NCI-H524 (cell line): ENCODE results near the gene OSCAR.

Experiments
- DNase-seq, 2 experiments: peaks; one replicate each; lab custom pipeline; 2025; lab: John Stamatoyannopoulos, UW

The OSCAR gene, protein sequence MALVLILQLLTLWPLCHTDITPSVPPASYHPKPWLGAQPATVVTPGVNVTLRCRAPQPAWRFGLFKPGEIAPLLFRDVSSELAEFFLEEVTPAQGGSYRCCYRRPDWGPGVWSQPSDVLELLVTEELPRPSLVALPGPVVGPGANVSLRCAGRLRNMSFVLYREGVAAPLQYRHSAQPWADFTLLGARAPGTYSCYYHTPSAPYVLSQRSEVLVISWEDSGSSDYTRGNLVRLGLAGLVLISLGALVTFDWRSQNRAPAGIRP

DNA sequence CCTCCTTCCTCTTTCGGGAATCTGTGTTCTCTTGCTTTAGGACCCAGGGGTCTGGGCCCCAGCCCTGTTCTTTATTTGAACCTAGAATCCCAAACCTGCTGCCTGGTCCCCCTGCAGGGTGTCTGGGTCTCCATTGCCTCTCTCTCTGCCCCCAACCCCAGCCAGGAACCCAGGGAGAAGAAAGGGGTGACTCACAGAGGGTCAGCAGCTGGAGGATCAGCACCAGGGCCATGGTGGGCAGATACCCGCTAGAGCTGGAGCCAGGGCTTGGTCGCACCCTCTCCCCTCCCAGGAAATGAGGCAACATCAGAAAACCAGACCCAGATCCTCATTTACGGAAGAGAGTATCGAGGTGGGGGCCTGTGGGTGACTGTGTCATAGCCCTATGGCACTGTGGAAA lies at the start of gene OSCAR:
Gene OSCAR (minus strand): TSS at position 243 of the 400 bp plus-strand sequence. CDS start 11 bp downstream, at position 232.
- no peak for DNase-seq

DNA sequence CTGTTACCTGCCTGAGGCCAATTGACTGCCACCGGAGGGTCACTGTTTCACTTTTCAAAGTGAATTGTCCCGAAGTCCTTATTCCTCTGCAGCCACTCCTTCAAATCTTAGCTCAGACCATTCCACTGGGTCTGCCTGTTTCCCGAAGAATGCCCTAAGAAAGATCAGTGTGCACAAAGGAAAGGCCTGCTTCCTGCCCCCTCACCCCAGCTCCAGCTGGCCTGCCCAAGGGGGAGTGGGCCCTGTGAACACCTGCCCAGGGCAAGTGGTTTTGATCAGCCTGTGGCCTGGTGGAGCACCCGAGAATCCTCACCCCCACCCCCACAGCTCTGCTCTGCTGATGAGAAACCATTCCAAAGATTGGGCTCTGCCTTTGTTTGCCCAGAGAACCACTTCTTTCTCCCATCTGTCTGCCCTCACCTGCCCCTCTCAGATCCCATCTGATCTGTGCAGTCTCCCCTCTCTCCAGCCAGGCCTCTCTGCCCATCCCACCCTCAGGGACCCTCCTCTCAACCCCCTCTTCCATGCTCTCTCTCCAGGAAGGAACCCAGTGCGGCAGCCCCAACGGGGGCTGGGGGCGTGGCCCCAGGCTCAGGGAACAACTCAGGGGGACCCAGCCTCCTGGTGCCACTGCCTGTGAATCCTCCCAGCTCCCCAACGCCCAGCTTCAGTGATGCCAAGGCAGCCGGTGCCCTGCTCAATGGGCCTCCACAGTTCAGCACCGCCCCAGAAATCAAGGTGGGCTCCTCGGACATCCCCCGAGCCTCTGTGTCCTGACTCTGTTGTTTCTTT lies 48.6 kb upstream of the OSCAR start:
- DNase-seq = no peak

DNA sequence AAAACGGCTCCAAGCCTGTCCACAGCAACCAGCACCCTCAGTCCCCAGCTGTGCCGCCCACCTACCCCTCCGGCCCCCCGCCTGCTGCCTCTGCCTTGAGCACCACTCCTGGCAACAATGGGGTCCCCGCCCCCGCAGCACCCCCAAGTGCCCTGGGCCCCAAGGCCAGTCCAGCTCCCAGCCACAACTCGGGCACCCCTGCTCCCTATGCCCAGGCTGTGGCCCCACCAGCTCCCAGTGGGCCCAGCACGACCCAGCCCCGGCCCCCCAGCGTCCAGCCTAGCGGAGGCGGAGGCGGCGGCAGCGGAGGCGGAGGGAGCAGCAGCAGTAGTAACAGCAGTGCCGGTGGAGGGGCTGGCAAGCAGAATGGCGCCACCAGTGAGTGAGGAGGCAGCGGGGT lies 47.6 kb upstream of the OSCAR start:
- no peak for DNase-seq

DNA sequence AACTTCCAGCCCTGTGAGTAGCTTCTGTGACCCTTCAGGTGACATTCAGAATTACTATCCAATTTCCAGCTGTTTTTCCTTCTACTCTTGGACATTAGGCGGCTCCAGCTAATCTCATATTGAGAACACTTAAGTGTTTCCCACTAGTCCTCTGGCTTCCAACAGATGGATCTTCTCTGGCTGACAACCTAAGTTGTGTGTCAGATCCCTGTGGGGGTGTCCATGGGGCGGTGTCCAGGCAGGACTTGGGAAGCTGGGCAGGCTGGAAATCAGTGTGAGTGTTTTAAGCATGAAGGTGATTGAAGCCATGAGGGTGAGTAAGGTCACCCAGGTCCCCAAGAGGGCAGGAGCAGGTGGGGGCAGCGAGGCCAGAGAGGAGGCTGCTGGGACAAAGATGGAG lies 47.1 kb upstream of the OSCAR start:
- DNase-seq = no peak

DNA sequence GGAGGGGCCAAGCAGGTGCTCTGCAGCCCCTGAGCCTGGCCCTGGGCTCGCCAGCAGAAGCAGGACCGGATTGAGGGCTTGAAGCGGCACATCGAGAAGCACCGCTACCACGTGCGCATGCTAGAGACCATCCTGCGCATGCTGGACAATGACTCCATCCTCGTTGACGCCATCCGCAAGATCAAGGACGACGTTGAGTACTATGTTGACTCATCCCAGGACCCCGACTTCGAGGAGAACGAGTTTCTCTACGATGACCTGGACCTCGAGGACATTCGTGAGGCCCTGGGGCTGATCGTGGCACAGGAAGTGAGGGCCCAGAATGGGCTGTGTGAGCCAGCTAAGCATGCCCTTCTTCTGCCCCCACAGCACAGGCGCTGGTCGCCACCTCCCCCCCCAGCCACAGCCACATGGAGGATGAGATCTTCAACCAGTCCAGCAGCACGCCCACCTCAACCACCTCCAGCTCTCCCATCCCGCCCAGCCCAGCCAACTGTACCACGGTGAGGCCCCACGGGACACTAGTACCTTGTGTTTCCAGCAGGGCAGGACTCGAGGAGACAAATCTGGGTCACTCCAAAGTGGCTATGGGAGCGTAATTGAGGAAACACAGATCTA lies 45.0 kb upstream of the OSCAR start:
- DNase-seq = no peak

DNA sequence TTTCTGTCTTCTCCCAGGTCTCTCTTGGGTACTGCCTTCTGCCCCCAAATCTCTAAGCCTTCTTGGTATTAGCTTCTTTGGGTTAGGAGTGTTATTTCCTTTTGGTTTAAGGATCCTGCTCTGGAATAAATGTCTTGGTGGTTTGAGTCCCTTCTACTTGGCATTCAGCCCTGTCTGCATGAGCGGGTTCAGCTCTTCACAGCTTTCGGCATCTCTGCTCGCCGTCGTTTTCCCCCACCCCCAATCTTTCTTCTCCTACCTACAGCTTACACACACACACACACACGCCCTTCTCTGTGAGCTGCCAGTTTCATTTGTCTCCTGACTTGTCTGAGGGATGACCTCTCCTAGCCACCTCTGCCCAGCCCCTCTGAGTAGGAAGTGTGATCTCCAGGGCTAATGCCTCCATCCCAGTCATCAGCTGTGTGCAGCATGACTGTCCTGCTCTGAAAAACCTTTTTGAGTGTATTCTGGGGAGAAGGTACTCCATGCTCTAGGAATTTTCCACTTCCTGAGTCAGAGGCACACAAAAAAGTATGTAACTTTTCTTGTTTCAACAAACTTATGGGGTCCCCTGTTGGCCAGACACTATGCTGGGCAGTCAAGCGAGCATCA lies 41.7 kb upstream of the OSCAR start:
- no peak for DNase-seq

DNA sequence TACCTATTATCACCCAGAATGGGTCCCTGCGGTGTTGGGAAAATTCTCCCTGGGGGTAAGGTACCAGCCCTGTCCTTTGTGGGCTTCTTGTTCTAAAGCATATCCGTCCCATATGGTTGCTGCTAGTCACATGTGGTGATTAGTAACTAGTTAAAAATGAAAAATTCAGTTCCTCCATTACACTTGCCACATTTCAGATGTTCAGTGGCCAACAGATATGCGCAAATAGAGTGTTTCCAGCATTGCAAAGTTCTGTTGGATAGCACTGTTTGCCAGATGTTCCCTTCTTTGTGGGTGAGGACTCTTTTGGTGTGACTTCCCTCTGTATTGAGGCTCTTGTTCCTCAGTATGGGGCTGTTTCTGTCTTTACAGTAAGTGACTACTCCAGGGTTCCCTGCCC lies 40.8 kb upstream of the OSCAR start:
- no peak for DNase-seq

DNA sequence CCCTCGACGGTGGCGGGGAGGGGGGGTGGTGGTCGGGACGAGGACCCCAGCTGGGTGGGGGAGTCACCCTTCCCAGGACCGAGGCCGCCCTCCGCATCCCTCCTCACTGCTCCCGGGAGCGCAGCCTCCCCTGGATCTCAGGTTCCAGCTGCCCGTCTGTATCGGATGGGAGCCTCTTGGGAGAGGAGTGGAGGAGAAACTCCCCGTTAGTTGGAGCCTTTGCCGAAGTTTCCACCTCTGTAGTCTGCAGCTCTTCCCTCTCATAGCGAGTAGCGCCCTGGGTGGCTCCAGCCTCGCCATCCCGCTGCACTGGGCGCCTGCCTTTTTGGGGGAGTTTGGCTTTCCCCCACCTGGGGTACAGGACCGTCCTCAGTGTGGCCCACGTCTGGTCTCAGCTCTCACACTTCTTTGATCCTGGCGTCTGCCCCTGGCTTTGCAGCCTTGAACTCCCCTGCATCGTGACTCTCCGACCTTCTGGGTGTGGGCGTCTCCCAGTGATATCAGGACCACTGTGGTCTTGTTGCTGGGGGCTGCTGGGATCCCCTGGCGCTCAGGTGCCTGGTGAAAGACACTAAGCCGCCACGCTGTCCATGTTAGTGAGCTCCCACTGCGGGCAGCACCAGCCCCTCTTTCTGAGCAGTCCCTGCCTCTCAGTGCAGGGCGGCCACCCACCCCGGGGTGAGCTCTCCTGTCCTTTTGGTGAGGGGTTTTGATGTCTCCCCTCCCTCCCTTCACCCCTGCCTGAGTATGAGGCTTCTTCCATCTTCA lies 38.1 kb upstream of the OSCAR start:
- no peak for DNase-seq

DNA sequence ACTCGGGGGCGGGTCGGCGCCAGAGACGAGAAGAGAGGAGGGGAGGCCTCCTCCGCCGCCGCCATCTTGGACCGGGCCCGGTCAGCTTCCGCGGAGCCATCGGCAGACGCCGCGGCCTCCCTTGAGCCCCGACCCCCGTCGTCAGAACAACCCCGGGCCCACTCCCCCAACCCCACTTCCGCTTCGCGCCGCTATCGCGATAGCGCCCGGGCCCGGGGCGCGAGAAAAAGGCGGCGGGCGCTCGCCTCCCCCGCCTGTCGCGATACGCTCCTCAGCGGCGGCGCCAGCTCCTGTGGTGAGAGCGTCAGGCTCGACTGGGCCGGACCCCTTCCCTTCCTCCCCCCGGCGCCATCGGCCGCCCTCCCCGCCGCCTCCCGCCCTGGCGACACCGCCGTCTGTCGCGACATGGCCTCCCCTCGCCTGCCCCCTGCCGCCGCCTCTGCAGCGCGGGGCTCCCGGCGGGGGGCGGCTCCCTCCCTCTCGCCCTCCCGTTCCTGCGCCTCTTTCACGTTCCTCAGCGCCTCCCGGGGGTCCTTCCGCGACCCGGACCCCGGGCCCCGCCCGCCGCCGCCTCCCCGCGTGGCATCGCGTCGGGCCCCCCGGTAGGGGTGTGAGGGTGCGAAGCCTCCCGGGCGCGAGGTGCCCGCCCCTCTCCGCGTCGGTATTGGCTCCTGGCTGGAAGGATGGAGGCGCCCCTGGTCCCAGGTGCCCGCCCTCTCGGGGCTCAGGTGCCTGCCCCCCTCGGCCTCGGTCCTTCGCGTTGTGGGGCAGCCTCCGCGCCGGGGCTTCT lies 37.3 kb upstream of the OSCAR start, which contains the start of gene CNOT3:
Gene CNOT3 (plus strand): TSS at position 64 of the 790 bp plus-strand sequence. CDS start 5,217 bp downstream, outside the sequence.
- no peak for DNase-seq

DNA sequence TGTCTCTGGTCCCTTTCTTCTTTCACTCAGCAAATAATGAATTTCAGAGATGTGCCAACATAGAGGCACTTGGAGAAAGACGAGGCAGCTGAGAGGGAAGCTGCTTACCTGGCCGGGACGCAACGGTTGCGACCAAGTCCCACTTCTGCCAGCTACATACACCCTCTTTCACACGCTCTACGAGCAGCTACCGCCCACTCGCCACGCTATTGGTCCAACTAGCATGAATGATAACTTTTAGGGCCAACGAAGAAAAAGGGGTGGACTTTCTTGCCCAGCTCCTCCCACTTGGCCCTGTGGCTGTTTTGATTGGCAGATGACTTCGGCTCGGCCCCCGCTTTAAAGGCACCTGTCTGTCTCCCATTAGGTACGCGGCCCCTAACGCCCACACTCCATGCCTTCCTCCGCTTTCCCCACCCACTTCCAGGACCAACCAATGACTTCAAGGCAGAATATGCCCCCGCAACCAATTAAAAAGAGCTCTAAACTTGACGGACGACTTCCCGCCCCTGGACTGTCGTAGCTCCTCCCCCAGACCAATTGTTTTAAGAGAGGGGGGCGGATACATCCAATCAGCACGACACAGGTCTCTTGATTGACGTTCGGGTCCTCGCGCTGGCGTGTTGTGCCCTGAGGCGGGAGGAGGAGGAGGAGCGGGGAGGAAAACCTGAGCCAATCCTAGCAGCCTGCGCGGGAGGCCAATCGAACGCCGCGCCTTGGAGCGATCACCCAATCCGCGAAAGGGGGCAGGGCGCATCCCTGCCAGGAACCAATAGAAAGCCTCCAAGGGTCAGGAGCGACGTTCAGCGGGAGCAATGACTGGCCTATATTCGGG lies 36.5 kb upstream of the OSCAR start:
- DNase-seq = peak; percentile 100

DNA sequence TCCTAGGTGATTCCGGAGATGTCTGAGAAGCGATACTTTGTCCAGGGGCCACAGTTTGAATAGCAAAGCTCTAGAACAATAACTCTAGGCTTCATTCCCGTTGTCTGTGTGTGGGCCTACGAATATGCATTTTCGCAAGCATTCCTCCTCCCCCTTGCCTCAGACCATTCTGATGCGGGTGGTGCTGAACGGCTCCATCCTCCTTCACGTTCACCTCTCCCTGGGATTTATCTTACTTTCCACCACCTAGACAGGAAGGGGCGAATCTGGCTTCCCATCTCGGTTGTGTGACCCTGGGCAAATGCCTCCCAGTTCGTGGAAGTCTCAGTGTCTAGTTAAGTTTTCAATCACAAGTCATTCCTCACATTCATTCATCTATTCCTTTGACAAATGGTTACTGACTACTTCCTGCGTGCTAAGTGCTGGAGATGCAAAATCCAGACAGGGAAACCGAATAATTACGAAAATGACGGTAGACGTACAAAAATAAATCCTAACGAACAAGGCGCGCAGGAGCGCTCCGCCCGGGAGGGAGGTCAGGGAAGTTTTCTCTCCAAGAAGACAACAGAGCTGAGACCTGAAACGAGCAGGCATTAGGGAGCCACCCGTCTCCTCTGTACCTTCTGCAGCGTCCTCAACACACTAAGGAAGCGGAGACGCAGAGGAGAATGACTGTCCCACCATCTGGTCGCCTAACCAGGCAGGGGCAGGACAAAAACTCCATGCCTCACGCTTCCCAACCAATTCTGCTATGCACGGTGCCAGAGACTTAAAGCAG lies 35.7 kb upstream of the OSCAR start:
- peak; percentile 75 to 83 for DNase-seq

DNA sequence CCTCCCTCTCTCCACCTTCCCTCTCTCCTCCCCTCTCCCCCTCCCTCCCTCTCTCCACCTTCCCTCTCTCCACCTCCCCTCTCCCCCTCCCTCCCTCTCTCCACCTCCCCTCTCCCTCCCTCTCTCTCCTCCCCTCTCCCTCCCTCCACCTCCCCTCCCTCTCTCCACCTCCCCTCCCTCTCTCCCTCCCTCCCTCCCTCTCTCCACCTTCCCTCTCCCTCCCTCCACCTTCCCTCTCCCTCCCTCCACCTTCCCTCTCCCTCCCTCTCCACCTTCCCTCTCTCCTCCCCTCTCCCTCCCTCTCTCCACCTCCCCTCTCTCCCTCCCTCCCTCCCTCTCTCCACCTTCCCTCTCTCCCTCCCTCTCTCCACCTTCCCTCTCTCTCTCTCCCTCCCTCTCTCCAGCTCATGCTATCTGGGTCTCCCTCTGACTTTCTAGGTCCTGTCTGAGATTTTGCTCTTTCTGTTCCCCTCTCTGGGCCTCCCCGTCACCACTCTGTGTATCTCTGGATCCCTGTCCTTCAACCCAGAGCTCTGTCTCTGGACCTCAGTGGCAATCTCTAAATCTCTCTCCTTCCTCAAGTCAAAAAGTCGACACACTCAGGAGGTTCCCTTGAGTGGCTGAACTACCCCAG lies 33.5 kb upstream of the OSCAR start:
- DNase-seq = no peak

DNA sequence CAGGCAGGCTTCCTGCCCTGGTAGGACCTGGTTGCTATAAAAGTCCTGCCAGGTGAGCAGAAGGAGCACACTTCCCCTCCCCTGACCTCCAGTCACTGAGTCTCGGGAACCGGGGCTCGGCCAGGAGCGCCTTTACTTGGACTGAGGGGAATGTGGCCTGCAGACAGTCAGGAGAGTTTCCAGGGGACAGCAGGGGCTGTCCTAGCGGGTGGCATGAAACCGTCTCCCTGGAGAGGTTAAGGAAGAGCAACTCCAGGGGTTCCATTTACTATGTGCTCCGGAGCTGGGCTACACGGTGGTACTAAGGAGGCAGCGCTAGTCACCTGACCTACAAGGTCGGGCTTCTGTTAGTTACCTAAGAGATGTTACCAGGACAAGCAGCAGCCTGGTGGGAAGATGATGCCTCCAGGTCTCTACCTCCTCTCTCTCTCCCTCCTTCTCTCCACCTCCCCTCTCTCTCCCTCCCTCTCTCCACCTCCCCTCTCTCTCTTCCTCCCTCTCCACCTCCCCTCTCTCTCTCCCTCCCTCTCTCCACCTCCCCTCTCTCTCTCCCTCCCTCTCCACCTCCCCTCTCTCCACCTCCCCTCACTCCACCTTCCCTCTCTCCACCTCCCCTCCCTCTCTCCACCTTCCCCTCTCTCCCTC lies 32.8 kb upstream of the OSCAR start:
- DNase-seq = peak; percentile 19 to 48

DNA sequence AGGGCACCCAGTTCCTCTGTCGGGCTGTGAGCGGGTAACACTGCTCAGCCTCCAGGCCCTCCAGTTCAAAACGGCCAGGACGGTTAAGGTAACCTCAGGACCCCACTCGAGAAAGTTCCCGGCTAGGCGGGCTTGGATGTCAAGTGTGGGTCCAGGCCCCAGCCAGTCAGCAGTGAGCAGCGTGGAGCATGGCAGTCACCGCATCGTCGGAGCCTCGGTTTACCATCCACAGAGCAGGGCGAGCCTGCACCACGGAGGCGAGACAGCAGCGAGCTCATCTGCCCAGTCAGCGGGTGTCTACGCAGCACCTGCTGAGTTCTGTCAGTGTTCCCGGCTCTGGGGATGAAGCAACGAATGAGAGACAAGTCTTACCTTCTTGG lies 29.0 kb upstream of the OSCAR start:
- no peak for DNase-seq

DNA sequence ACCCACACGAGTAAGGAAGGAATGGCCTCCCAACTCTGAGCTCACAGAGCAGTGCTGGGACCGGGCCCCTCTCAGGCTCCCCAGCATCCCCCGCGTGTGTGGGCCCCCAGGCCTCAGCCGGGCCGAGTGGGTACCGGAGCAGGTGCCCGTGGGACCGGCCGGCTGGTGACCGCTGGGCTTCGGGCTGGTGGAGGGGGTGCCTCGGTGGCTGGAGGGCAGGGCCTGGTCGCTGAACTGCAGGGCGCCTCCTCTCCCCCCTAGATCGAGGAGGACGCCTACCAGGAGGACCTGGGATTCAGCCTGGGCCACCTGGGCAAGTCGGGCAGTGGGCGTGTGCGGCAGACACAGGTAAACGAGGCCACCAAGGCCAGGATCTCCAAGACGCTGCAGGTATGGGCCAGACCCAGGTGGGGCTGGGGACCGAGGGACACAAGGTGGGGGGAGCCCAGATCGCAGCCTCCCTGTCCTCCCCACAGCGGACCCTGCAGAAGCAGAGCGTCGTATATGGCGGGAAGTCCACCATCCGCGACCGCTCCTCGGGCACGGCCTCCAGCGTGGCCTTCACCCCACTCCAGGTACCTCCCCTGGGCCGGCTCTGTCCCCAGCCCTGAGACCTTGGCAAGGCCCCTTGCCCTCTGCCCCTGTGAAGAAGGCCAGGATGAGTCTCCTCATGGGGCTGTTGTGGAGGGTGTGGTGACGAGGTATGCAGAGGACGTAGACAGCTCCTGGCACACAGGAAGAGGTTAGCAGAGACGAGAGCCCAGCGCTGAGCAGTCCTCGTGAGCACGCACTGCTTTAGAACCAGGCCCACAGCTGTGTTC lies 28.4 kb upstream of the OSCAR start:
- no peak for DNase-seq

DNA sequence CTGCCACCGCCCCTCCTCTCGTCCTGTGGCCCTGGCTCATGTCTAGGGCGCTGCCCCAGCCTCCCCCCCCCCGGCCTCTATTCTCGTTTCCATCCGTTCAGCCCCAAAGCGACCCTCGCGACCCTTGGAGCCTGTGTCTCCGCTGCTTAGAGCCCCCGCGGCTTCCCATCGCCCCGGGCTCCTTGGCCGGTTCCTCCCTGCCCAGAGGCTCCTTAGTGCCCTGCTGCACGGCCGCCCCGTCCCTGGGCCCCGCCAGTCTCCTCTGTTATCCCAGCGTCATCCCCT lies 27.8 kb upstream of the OSCAR start:
- DNase-seq = no peak

DNA sequence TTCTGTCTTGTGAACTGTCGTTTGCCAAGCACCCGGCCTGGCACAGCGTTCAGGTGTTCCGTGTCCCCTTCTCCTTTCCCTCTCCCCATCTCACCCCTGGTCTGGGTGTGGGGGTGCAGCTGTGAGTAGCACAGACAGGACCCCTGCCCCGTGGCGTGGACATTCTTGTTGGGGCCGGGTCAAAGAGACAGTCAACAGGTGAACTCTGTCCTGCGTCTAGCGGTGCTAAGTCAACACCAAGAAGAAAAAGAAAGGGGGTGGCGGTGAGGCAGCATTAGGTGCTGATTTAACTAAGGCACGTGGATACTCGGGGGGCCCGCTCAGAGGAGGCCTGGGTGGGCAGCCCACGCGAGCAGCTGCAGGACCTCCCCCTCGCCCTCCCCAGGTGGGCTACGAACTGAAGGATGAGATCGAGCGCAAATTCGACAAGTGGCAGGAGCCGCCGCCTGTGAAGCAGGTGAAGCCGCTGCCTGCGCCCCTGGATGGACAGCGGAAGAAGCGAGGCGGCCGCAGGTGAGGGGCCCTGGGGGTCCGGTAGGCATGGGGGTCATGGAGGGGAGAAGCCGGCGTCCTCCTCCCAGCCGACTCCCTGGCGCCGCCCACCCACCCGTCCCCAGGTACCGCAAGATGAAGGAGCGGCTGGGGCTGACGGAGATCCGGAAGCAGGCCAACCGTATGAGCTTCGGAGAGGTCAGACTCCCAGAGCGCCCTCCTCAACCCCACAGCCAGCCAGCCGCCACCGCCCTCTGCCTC lies 27.3 kb upstream of the OSCAR start:
- DNase-seq = no peak
